ACC112 (cell line): ENCODE data around the gene TRUB2.

ENCODE experiments used
- H2AFZ ChIP-seq: fragments of 200-600 bp; sonication (generic); one replicate; pipeline ENCODE4 v1.6.0; 2017; ENCODE audit warnings: antibody characterized with exemption, low read length; ENCODE audit not compliant: unreplicated experiment
- H3K27ac ChIP-seq: fragments of 200-600 bp; sonication (generic); 2 replicates; pipeline ENCODE4 v1.5.1; 2014; ENCODE audit warnings: low read depth, mild to moderate bottlenecking, antibody characterized with exemption, low read length, moderate library complexity
- H3K27me3 ChIP-seq: fragments of 200-600 bp; sonication (generic); 2 replicates; pipeline ENCODE4 v1.6.1; 2014; ENCODE audit warnings: mild to moderate bottlenecking, antibody characterized with exemption, low read length, moderate library complexity, mixed read lengths; ENCODE audit not compliant: insufficient read depth
- H3K36me3 ChIP-seq: fragments of 200-600 bp; sonication (generic); 2 replicates; pipeline ENCODE4 v1.6.1; 2016; ENCODE audit warnings: mild to moderate bottlenecking, antibody characterized with exemption, low read length, moderate library complexity, mixed read lengths; ENCODE audit not compliant: insufficient read depth
- H3K4me1 ChIP-seq: fragments of 200-600 bp; sonication (generic); one replicate; pipeline ENCODE4 v1.6.1; 2016; ENCODE audit warnings: low read length, mixed read lengths; ENCODE audit not compliant: insufficient read depth, unreplicated experiment, control insufficient read depth
- H3K4me3 ChIP-seq: fragments of 200-600 bp; sonication (generic); 2 replicates; pipeline ENCODE4 v1.5.1; 2014; ENCODE audit warnings: mild to moderate bottlenecking, low read depth, low read length
- H3K79me2 ChIP-seq: fragments of 200-600 bp; sonication (generic); one replicate; pipeline ENCODE4 v1.6.0; 2016; ENCODE audit warnings: low read length; ENCODE audit not compliant: control insufficient read depth, unreplicated experiment, insufficient read depth

Gene TRUB2

DNA sequence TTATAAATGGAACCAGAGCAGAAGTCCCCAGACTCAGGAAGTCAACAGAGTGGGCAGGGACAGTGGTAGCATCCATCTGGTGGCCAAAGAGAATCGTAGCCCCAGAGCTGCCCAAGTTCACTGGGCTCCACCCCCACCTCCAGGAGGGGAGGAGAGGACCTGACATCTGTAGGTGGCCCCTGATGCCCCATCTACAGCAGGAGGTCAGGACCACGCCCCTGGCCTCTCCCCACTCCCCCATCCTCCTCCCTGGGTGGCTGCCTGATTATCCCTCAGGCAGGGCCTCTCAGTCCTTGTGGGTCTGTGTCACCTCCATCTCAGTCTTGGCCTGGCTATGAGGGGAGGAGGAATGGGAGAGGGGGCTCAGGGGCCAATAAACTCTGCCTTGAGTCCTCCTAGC is 38.6 kb upstream of the TRUB2 start:
- Histone ChIP-seq H3K4me1 (peaks cover 13% of the 10 kb centered on the region), H2AFZ (no peak overlapping the region), H3K27me3 (no peaks in the 10 kb centered on the region), H3K36me3 (no peaks in the 10 kb centered on the region), H3K4me3 (no peak overlapping the region), H3K27ac (no peak overlapping the region), H3K79me2 (no peaks in the 10 kb centered on the region)

DNA sequence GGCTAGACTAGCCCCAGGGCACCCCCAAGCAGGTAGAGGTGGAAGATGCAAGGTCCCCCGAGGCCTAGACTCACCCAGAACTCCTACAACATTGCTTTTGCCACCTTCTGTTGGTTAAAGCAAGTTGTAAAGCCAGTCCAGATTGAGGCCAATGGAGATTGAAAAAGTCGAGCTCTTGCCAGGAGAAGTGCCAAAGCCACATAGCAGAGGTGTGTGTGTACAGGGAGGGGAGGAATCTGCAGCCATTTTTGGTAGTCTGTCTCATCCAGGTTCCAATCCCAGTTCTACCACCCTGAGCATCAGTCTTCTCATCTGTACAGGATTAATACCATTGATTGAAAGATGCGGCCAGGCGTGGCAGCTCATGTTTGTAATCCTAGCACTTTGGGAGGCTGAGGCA is 36.6 kb upstream of the TRUB2 start:
- H3K4me3 ChIP-seq = no peak overlapping the region
- H3K79me2 ChIP-seq = no peaks in the 10 kb centered on the region
- no peak overlapping the region for H2AFZ ChIP-seq
- H3K27ac ChIP-seq = no peak overlapping the region
- H3K4me1 ChIP-seq = peaks cover 13% of the 10 kb centered on the region
- H3K36me3 ChIP-seq = no peaks in the 10 kb centered on the region
- H3K27me3 ChIP-seq = no peaks in the 10 kb centered on the region

DNA sequence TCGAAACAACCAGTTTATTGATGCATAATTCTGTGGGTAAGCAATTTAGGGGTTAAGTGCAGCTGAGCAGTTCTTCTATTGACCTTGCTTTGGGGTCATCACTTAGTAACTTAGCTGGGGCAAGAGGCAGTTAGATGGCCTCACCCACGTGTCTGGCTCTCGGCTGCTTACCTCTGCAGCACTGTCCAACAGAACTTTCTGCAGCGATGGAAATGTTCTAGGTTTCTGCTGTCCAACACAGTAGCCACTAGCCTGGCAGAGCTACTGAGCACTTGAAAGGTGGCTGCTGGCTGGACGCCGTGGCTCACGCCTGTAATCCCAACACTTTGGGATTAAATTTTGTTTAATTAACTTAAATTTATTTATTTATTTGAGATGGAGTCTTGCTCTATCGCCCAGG is 35.8 kb upstream of the TRUB2 start:
- Histone ChIP-seq H3K27me3 (no peaks in the 10 kb centered on the region), H3K36me3 (no peaks in the 10 kb centered on the region), H2AFZ (no peak overlapping the region), H3K79me2 (no peaks in the 10 kb centered on the region), H3K27ac (no peak overlapping the region), H3K4me1 (peaks cover 13% of the 10 kb centered on the region), H3K4me3 (no peak overlapping the region)

DNA sequence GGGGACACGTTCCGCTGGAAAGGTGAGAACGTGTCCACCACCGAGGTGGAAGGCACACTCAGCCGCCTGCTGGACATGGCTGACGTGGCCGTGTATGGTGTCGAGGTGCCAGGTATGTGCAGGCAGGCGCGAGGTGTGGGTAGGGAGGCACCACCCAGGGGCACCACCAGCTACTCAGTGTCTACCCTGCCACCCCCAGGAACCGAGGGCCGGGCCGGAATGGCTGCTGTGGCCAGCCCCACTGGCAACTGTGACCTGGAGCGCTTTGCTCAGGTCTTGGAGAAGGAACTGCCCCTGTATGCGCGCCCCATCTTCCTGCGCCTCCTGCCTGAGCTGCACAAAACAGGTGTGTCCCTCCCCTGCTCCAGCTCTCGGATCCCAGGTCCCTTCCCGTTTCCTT is 33.2 kb upstream of the TRUB2 start:
- H3K4me3 ChIP-seq = no peak overlapping the region
- H3K4me1 ChIP-seq = no peaks in the 10 kb centered on the region
- no peaks in the 10 kb centered on the region for H3K36me3 ChIP-seq
- H3K27me3 ChIP-seq = no peaks in the 10 kb centered on the region
- no peaks in the 10 kb centered on the region for H3K79me2 ChIP-seq
- no peak overlapping the region for H2AFZ ChIP-seq
- H3K27ac ChIP-seq = no peak overlapping the region

DNA sequence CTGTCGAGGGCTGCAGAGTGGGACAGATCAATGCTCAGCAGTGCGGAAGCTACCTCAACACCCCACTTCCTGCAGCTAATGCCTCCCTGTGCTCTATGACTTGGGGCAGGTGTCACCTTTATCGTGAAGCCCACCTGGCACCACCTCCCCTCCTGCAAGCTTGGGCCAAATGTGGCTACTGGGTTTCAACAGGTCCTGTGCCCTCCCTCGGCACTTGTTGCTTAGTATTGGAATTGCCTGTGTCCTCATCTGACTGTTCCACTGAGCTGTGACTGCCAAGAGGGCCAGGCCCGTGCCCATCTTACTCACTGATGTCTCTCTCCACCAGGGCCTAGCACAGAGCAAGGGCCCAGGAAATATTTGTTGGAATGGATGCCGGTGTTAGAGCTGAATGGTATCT is 27.5 kb upstream of the TRUB2 start:
- H3K27me3 ChIP-seq = no peaks in the 10 kb centered on the region
- H3K79me2 ChIP-seq = no peaks in the 10 kb centered on the region
- no peak overlapping the region for H3K4me3 ChIP-seq
- no peaks in the 10 kb centered on the region; the same call in 1 of the 2 replicates for H3K36me3 ChIP-seq
- no peak overlapping the region for H3K27ac ChIP-seq
- H3K4me1 ChIP-seq = no peaks in the 10 kb centered on the region
- no peak overlapping the region for H2AFZ ChIP-seq

DNA sequence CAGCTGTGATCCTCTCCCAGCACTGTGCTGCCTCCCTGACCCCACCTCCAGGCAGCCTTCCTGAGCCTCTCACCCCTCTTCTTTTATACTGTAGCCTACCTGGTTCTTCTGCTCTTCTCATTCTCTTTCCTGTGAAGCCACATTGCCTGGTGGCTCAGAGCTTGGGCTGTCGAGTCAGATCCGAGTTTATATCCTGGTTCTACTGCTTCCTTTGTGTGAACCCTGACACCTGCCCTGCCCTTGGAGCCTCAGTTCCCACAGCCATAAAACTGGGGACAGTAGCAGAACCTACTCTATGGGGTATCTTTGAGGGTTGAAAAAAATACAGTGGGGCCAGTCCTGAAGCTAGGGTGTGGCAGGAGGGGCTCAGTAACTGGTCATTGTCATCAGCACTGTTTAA is 26.9 kb upstream of the TRUB2 start:
- H3K4me3 ChIP-seq = no peak overlapping the region
- H3K27ac ChIP-seq = no peak overlapping the region
- H3K36me3 ChIP-seq = no peaks in the 10 kb centered on the region; the same call in 1 of the 2 replicates
- no peaks in the 10 kb centered on the region for H3K4me1 ChIP-seq
- H3K79me2 ChIP-seq = no peaks in the 10 kb centered on the region
- no peaks in the 10 kb centered on the region for H3K27me3 ChIP-seq
- H2AFZ ChIP-seq = no peak overlapping the region

DNA sequence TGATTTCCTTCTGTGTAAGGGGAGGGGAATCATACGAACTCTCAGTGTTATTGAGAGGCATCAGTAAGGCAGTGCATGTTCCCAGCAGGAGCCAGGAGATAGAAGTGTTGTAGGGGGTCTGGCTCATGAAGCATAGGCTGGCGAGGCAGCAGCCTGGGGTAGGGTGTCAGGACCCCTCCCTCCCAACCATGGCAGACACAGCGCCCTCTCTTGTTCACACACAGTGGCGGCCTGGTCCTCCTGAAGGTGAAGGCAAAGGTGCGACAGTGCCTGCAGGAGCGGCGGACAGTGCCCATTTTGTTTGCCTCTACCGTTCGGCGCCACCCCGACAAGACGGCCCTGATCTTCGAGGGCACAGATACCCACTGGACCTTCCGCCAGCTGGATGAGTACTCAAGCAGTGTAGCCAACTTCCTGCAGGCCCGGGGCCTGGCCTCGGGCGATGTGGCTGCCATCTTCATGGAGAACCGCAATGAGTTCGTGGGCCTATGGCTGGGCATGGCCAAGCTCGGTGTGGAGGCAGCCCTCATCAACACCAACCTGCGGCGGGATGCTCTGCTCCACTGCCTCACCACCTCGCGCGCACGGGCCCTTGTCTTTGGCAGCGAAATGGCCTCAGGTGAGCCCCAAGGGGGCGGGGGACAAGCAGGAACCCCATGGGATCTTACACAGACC is 22.8 kb upstream of the TRUB2 start:
- Histone ChIP-seq H3K4me1 (no peaks in the 10 kb centered on the region), H2AFZ (no peak overlapping the region), H3K27ac (no peak overlapping the region), H3K36me3 (no peaks in the 10 kb centered on the region; the same call in 1 of the 2 replicates), H3K4me3 (no peak overlapping the region), H3K79me2 (no peaks in the 10 kb centered on the region), H3K27me3 (no peaks in the 10 kb centered on the region)

DNA sequence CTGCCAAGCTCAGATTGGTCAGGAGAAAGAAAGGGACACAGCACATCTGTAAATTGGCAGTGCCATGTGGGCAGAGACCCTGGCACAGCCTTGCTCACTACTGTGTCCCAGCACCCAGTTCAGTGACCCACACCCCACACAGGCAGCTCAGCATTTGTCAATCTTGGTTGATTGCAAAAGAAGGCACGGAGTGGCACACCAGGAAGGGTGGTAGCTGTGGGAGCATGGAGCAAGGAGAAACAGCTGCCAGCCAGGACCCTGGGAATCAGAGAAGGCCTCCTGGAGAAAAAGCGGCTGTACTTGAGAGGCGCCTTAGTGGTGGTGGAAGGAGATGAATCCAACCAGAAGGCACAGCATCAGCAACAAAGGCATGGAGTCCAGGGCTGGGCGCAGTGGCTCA is 21.6 kb upstream of the TRUB2 start:
- Histone ChIP-seq H3K4me3 (no peak overlapping the region), H3K79me2 (no peaks in the 10 kb centered on the region), H3K27me3 (no peaks in the 10 kb centered on the region), H3K36me3 (no peaks in the 10 kb centered on the region; the same call in 1 of the 2 replicates), H3K27ac (no peak overlapping the region), H2AFZ (no peak overlapping the region), H3K4me1 (no peaks in the 10 kb centered on the region)

DNA sequence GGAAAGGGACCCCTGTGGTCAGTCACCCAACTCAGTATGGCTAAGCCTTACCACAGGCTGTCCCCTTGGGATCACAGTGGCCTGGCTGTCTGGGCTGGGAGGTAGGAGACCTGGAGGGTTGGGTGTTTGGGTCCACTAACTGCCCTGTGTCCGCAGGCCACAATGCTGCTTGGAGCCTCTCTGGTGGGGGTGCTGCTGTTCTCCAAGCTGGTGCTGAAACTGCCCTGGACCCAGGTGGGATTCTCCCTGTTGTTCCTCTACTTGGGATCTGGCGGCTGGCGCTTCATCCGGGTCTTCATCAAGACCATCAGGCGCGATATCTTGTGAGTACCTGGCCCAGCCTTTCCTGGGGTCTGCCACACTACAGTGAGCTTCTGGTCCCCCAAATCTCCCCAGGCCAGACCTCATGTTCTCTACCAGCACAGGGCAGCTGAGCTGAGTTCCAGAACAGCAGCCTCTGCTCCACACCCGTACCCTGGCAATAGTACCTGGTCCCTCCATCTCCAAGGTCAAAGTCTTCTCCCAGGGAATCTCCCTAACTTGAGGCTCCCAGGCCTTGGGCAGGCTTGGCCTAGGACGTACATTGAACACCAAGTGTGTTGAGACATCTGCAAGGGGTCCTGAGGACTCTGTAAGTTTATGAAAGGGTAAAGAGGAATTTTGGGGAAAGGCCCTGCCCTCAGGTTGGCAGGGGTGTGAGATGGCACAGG is 20.9 kb upstream of the TRUB2 start:
- no peak overlapping the region for H3K27ac ChIP-seq
- no peak overlapping the region for H2AFZ ChIP-seq
- H3K4me1 ChIP-seq = no peaks in the 10 kb centered on the region
- H3K79me2 ChIP-seq = no peaks in the 10 kb centered on the region
- no peaks in the 10 kb centered on the region for H3K27me3 ChIP-seq
- H3K4me3 ChIP-seq = no peak overlapping the region
- H3K36me3 ChIP-seq = no peaks in the 10 kb centered on the region; the same call in 1 of the 2 replicates

DNA sequence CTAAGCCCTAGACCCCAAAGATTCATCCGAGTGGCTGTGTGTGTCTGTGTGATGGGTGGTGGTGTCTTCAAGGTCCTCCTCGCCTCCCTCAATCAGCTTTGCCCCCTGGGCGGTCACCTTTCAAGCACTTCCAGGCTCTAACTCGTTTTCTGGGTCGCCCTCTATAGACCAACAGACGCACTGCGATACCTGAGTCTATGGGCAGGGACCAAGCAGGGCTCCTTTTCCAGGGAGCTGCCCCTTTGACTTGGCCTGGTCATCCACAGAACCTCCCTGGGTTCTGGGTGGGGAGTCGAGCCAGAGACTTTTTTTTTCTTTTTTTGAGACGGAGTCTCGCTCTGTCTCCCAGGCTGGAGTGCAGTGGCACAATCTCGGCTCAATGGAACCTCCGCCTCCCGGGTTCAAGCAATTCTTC is 19.2 kb upstream of the TRUB2 start:
- no peaks in the 10 kb centered on the region; the same call in 1 of the 2 replicates for H3K36me3 ChIP-seq
- H3K4me3 ChIP-seq = peak overlapping the region; percentile 93
- H2AFZ ChIP-seq = peak overlapping the region; percentile 10
- no peaks in the 10 kb centered on the region for H3K27me3 ChIP-seq
- H3K79me2 ChIP-seq = no peaks in the 10 kb centered on the region
- H3K4me1 ChIP-seq = no peaks in the 10 kb centered on the region
- no peak overlapping the region for H3K27ac ChIP-seq
